Breast epithelium (tissue), 3 donors: ENCODE data around the gene IQSEC3.

ENCODE experiments used
- POLR2A ChIP-seq: fragments of 450-650 bp; IDR thresholded peaks from one replicate; pipeline ENCODE4 v1.6.1; 2016; ENCODE audit warnings: antibody characterized with exemption, mild to moderate bottlenecking, moderate library complexity
- TF ChIP-seq, protein P1 (sequence below), 3 donors: fragments of 450-650 bp; IDR thresholded peaks; one replicate each; pipeline ENCODE4 v1.5.1; 2016 to 2017; ENCODE audit warnings: antibody characterized with exemption in 3 of 3, mild to moderate bottlenecking in 3 of 3, moderate library complexity in 3 of 3

GRCh38 chr12:130519-130918 is 64.0 kb downstream of the IQSEC3 start:
- no peak for TF ChIP-seq POLR2A
- TF ChIP-seq, protein P1, sequence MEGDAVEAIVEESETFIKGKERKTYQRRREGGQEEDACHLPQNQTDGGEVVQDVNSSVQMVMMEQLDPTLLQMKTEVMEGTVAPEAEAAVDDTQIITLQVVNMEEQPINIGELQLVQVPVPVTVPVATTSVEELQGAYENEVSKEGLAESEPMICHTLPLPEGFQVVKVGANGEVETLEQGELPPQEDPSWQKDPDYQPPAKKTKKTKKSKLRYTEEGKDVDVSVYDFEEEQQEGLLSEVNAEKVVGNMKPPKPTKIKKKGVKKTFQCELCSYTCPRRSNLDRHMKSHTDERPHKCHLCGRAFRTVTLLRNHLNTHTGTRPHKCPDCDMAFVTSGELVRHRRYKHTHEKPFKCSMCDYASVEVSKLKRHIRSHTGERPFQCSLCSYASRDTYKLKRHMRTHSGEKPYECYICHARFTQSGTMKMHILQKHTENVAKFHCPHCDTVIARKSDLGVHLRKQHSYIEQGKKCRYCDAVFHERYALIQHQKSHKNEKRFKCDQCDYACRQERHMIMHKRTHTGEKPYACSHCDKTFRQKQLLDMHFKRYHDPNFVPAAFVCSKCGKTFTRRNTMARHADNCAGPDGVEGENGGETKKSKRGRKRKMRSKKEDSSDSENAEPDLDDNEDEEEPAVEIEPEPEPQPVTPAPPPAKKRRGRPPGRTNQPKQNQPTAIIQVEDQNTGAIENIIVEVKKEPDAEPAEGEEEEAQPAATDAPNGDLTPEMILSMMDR (IDR thresholded peaks at IDR 0.05), result no peak
